Activated T-helper 2 cell treated with anti-CD3 and anti-CD28 coated beads, Interferon-gamma antibody, Interleukin-2, Interleukin-4, amounts not matched to agents 10 μg/mL and 5 μg/mL and 100 μg/mL, durations not matched to agents 14 hours and 24 hours and 36 hours (primary cell): ENCODE data around the gene NKAIN2. TPM values are rescaled to one million over a fixed set of nuclear protein-coding genes. Genes with fewer than 3 reads are reported as not detected.
"Not testable (repeated sequence)": the region's sequence is repeated elsewhere in the genome, so short reads cannot be mapped to it uniquely, and the experiment has no call there.

Source experiments
- DNase-seq: peaks from one replicate; pipeline ENCODE4 v3.0.0; 2021; ENCODE audit warnings: low spot score
- H3K27ac Mint-ChIP-seq: one replicate; pipeline ENCODE4 v1.8.0; 2021; ENCODE audit warnings: mixed read lengths
- H3K27me3 Mint-ChIP-seq: one replicate; pipeline ENCODE4 v1.8.0; 2021; ENCODE audit warnings: low read depth, mixed read lengths
- H3K36me3 Mint-ChIP-seq: one replicate; pipeline ENCODE4 v1.8.0; 2021; ENCODE audit warnings: low read depth, mixed read lengths
- H3K4me1 Mint-ChIP-seq: one replicate; pipeline ENCODE4 v1.8.0; 2021; ENCODE audit warnings: low read depth, mixed read lengths
- H3K4me3 Mint-ChIP-seq: one replicate; pipeline ENCODE4 v1.8.0; 2021; ENCODE audit warnings: low read depth, mild to moderate bottlenecking, moderate library complexity, mixed read lengths
- H3K9me3 Mint-ChIP-seq: one replicate; pipeline ENCODE4 v1.8.0; 2021; ENCODE audit warnings: mixed read lengths
- intact Hi-C: fragments of 100-400 bp; cut with micrococcal nuclease; formaldehyde crosslinking; loops from one replicate; pipeline ENCODE4 v1.15.1; 2023
- total RNA-seq: library from RNA; stranded (reverse); gene quantifications from 2 replicates; pipeline ENCODE4 v1.2.3, GENCODE V29; 2022

NKAIN2 gene
- total RNA-seq, 1 donor from 2014 or later, result not detected

- H3K9me3 Mint-ChIP-seq, result no peaks in the 10 kb centered on the region
- H3K4me1 Mint-ChIP-seq, result no peaks in the 10 kb centered on the region
- H3K36me3 Mint-ChIP-seq, result no peaks in the 10 kb centered on the region
Observed at GRCh38 chr6:124699038-124699437, 895.4 kb downstream of the NKAIN2 start.

GRCh38 chr6:124703541-124703940 is 899.9 kb downstream of the NKAIN2 start:
- Mint-ChIP-seq H3K27me3 (no peaks in the 10 kb centered on the region), H3K9me3 (no peaks in the 10 kb centered on the region)

More at GRCh38 chr6:124699038-124699437, 895.4 kb downstream of the NKAIN2 start:
- no peaks in the 10 kb centered on the region for H3K27me3 Mint-ChIP-seq
- no peak for DNase-seq
- no peak overlapping the region for H3K4me3 Mint-ChIP-seq
- intact Hi-C loops, result no loop called here
- H3K27ac Mint-ChIP-seq, result no peak overlapping the region

GRCh38 chr6:124712532-124712931 is 908.9 kb downstream of the NKAIN2 start:
- H3K4me3 Mint-ChIP-seq, H3K9me3 Mint-ChIP-seq, DNase-seq, intact Hi-C loops, H3K27ac Mint-ChIP-seq, H3K36me3 Mint-ChIP-seq, H3K4me1 Mint-ChIP-seq, H3K27me3 Mint-ChIP-seq: not testable (repeated sequence)

More at GRCh38 chr6:124703541-124703940, 899.9 kb downstream of the NKAIN2 start:
- intact Hi-C loops, result no loop called here
- H3K36me3 Mint-ChIP-seq, result no peaks in the 10 kb centered on the region
- no peak overlapping the region for H3K4me3 Mint-ChIP-seq
- no peak overlapping the region for H3K27ac Mint-ChIP-seq
- no peak for DNase-seq
- H3K4me1 Mint-ChIP-seq, result no peaks in the 10 kb centered on the region

- intact Hi-C loops, result no loop called here
- no peak overlapping the region for H3K27ac Mint-ChIP-seq
- H3K4me1 Mint-ChIP-seq, result no peaks in the 10 kb centered on the region
- no peaks in the 10 kb centered on the region for H3K27me3 Mint-ChIP-seq
- H3K9me3 Mint-ChIP-seq, result no peaks in the 10 kb centered on the region
- DNase-seq, result no peak
- H3K4me3 Mint-ChIP-seq, result no peak overlapping the region
- no peaks in the 10 kb centered on the region for H3K36me3 Mint-ChIP-seq
Observed at GRCh38 chr6:124714728-124715127, 911.1 kb downstream of the NKAIN2 start.

GRCh38 chr6:124719913-124720312 is 916.2 kb downstream of the NKAIN2 start:
- H3K36me3 Mint-ChIP-seq, result no peaks in the 10 kb centered on the region
- intact Hi-C loops, result no loop called here
- no peaks in the 10 kb centered on the region for H3K27me3 Mint-ChIP-seq
- H3K4me3 Mint-ChIP-seq, result no peak overlapping the region
- H3K9me3 Mint-ChIP-seq, result no peaks in the 10 kb centered on the region
- H3K27ac Mint-ChIP-seq, result no peak overlapping the region
- no peaks in the 10 kb centered on the region for H3K4me1 Mint-ChIP-seq
- DNase-seq, result no peak

- no peaks in the 10 kb centered on the region for H3K4me1 Mint-ChIP-seq
- H3K27ac Mint-ChIP-seq, result no peak overlapping the region
- H3K27me3 Mint-ChIP-seq, result no peaks in the 10 kb centered on the region
- no peak for DNase-seq
- intact Hi-C loops, result no loop called here
- no peaks in the 10 kb centered on the region for H3K9me3 Mint-ChIP-seq
- no peaks in the 10 kb centered on the region for H3K36me3 Mint-ChIP-seq
- no peak overlapping the region for H3K4me3 Mint-ChIP-seq
Observed at GRCh38 chr6:124721331-124721730, 917.7 kb downstream of the NKAIN2 start.

GRCh38 chr6:124722141-124722878 is 918.6 kb downstream of the NKAIN2 start:
- no peaks in the 10 kb centered on the region for H3K9me3 Mint-ChIP-seq
- H3K4me3 Mint-ChIP-seq, result no peak overlapping the region
- H3K27ac Mint-ChIP-seq, result no peak overlapping the region
- no peaks in the 10 kb centered on the region for H3K4me1 Mint-ChIP-seq
- no peak for DNase-seq
- H3K36me3 Mint-ChIP-seq, result no peaks in the 10 kb centered on the region
- H3K27me3 Mint-ChIP-seq, result no peaks in the 10 kb centered on the region
- intact Hi-C loops, result no loop called here

- Mint-ChIP-seq H3K4me1 (no peaks in the 10 kb centered on the region), H3K27me3 (no peaks in the 10 kb centered on the region), H3K4me3 (no peak overlapping the region), H3K9me3 (no peaks in the 10 kb centered on the region), H3K27ac (no peak overlapping the region), H3K36me3 (no peaks in the 10 kb centered on the region)
- no peak for DNase-seq
- intact Hi-C loops, result no loop called here
Observed at GRCh38 chr6:124723671-124724070, 920.0 kb downstream of the NKAIN2 start.

- H3K4me1 Mint-ChIP-seq, H3K9me3 Mint-ChIP-seq, DNase-seq: not testable (repeated sequence)
Observed at GRCh38 chr6:124737804-124738203, 934.1 kb downstream of the NKAIN2 start.

GRCh38 chr6:124738482-124738881 is 934.8 kb downstream of the NKAIN2 start:
- Mint-ChIP-seq H3K36me3 (no peaks in the 10 kb centered on the region), H3K9me3 (no peaks in the 10 kb centered on the region), H3K4me1 (no peaks in the 10 kb centered on the region), H3K4me3 (no peak overlapping the region), H3K27me3 (no peaks in the 10 kb centered on the region), H3K27ac (no peak overlapping the region)
- intact Hi-C loops, result no loop called here
- no peak for DNase-seq

More at GRCh38 chr6:124737804-124738203, 934.1 kb downstream of the NKAIN2 start:
- H3K36me3 Mint-ChIP-seq, intact Hi-C loops, H3K27ac Mint-ChIP-seq, H3K27me3 Mint-ChIP-seq, H3K4me3 Mint-ChIP-seq: not testable (repeated sequence)

- no peak for DNase-seq
Observed at GRCh38 chr6:124741341-124741740, 937.7 kb downstream of the NKAIN2 start.

GRCh38 chr6:124742971-124743370 is 939.3 kb downstream of the NKAIN2 start:
- Mint-ChIP-seq H3K36me3 (no peaks in the 10 kb centered on the region), H3K27ac (no peak overlapping the region), H3K9me3 (no peaks in the 10 kb centered on the region), H3K4me3 (no peak overlapping the region), H3K27me3 (no peaks in the 10 kb centered on the region), H3K4me1 (no peaks in the 10 kb centered on the region)
- intact Hi-C loops, result no loop called here
- DNase-seq, result no peak

More at GRCh38 chr6:124741341-124741740, 937.7 kb downstream of the NKAIN2 start:
- intact Hi-C loops, result no loop called here
- no peaks in the 10 kb centered on the region for H3K9me3 Mint-ChIP-seq
- H3K4me1 Mint-ChIP-seq, result no peaks in the 10 kb centered on the region
- H3K27ac Mint-ChIP-seq, result no peak overlapping the region
- H3K4me3 Mint-ChIP-seq, result no peak overlapping the region
- H3K36me3 Mint-ChIP-seq, result no peaks in the 10 kb centered on the region
- H3K27me3 Mint-ChIP-seq, result no peaks in the 10 kb centered on the region

- Mint-ChIP-seq H3K36me3 (no peaks in the 10 kb centered on the region), H3K4me1 (no peaks in the 10 kb centered on the region), H3K4me3 (no peak overlapping the region), H3K9me3 (no peaks in the 10 kb centered on the region), H3K27me3 (no peaks in the 10 kb centered on the region), H3K27ac (no peak overlapping the region)
- DNase-seq, result no peak
- intact Hi-C loops, result no loop called here
Observed at GRCh38 chr6:124743420-124743819, 939.8 kb downstream of the NKAIN2 start.
